Central memory CD8-positive, alpha-beta T cell (primary cell): ENCODE measurements around the gene ANKS1B.

ENCODE experiments used
- ATAC-seq: fragments of 150-1000 bp; cut with Tn5 transposase; replicated peaks from 2 replicates; pipeline ENCODE4 v1.10.0; 2022; ENCODE audit warnings: mild to moderate bottlenecking, moderate FRiP score, moderate number of reproducible peaks; ENCODE audit not compliant: poor library complexity, severe bottlenecking; ENCODE audit errors: extremely low read depth
- DNase-seq, 2 donors: peaks; one replicate each; pipeline ENCODE4 v3.0.0; 2021; ENCODE audit warnings: low spot score in 2 of 2
- H3K27ac Mint-ChIP-seq: one replicate; pipeline ENCODE4 v1.8.0; 2022; ENCODE audit warnings: low read depth, mild to moderate bottlenecking, moderate library complexity, mixed read lengths
- H3K27me3 Mint-ChIP-seq: one replicate; pipeline ENCODE4 v1.8.0; 2022; ENCODE audit warnings: mixed read lengths
- H3K36me3 Mint-ChIP-seq: one replicate; pipeline ENCODE4 v1.8.0; 2022; ENCODE audit warnings: mild to moderate bottlenecking, moderate library complexity, mixed read lengths; ENCODE audit not compliant: insufficient read depth
- H3K4me1 Mint-ChIP-seq: one replicate; pipeline ENCODE4 v1.8.0; 2022; ENCODE audit warnings: mixed read lengths
- H3K4me3 Mint-ChIP-seq: one replicate; pipeline ENCODE4 v1.8.0; 2022; ENCODE audit warnings: mild to moderate bottlenecking, moderate library complexity, mixed read lengths
- H3K9me3 Mint-ChIP-seq: one replicate; pipeline ENCODE4 v1.8.0; 2022; ENCODE audit warnings: mixed read lengths

The ANKS1B gene

DNA sequence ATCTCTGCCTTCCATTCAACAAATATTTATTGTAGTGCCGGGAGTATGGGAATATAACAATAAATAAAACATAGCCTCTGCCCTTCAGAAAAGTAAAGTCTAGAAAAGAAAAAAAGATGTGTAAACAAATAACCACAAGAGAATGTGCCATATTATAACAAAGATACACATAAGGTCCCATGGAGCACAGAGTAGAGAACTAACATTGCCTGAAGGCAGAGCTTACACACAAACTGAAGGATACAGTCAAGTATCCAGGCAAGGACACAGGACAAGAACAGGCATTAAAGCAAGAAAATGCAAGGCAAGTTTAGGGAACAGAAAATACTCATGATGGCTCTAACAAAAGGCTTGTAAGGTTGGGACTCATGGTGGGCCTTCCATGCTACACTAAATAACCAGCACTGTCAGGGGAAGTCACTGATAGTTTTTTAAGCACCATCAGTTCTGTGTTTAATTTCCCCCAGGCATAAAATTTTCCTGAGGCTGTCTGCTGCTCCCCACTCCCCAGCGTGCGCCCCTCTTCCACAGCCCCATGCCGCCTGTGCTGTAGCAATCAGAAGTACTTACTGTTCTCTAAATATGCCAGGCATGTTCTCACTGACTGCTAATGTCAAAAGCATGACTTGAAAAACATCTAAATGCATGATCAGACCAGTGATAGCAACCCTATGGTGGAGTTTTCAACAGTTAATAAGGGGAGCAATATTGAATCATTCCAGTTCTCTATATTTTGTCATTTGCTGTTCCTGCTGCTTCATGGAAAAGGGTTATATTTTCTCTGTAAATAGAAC lies 77.8 kb downstream of the ANKS1B start:
- DNase-seq (no peak), ATAC-seq (no peak)
- Mint-ChIP-seq H3K27ac (no peak overlapping the region), H3K9me3 (peaks cover 4% of the 10 kb centered on the region), H3K4me3 (no peak overlapping the region), H3K4me1 (no peaks in the 10 kb centered on the region), H3K27me3 (no peaks in the 10 kb centered on the region), H3K36me3 (no peaks in the 10 kb centered on the region)

DNA sequence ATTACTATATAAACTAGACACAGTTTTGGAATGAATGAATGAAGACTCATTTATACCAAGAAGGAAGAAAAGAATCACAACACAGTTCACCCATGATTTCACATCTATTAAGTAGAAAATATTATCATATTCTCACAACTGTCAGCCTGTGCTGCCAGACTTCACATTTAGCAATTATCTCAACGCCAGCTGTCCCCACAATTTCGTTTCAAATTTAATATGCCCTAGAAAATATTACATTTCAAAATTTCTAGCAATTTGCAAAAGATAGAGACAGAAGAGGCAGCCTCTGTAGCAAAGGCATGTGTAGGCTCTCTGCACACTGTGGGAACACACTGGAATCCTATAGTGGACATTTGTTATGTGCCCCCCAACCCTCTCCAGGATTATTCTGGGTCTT lies 83.6 kb downstream of the ANKS1B start:
- Mint-ChIP-seq H3K27ac (no peak overlapping the region), H3K4me1 (no peaks in the 10 kb centered on the region), H3K36me3 (no peaks in the 10 kb centered on the region), H3K4me3 (no peak overlapping the region), H3K9me3 (peaks cover 8% of the 10 kb centered on the region), H3K27me3 (no peaks in the 10 kb centered on the region)
- ATAC-seq (no peak), DNase-seq (no peak)

DNA sequence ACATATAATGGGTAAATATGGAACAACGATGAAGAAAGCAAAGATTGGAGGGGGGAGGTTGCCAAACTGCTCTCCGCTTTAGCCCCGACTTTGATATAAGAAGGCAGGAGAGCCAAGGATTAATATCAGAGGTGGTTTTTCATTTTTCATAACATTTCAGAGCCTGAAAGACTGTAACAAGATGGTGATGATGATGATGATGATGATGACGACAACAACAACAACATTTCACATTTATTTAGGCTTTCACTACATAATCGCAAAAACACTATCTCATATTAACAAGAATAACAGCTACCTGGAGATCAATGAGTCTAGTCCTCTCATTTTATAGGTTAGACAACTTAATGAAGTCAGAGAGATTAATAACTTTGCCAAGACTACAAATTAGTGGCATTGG lies 86.1 kb downstream of the ANKS1B start:
- Mint-ChIP-seq H3K36me3 (no peaks in the 10 kb centered on the region), H3K27me3 (no peaks in the 10 kb centered on the region), H3K27ac (no peak overlapping the region), H3K9me3 (peaks cover 13% of the 10 kb centered on the region), H3K4me1 (no peaks in the 10 kb centered on the region), H3K4me3 (no peak overlapping the region)
- ATAC-seq (no peak), DNase-seq (no peak)

DNA sequence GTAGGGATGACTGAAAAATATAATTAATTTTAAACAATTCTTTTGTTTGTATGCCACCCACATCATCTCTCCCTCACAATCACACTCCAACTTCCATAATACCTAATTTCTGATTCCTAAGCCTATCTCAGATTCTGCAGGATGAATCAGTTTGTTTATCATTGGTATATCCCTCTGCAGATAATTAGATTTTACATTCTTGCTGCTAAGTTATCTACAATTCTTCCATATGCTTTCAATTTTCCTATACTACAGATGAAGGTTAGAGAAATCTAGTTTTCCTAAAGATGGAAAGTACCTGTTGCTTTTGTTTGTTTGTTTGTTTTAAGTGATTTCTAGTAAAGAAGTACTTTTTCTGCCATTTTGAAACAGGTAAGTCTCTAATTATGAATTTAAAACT lies 105.3 kb downstream of the ANKS1B start:
- Mint-ChIP-seq H3K4me3 (no peak overlapping the region), H3K27me3 (no peaks in the 10 kb centered on the region), H3K36me3 (no peaks in the 10 kb centered on the region), H3K4me1 (no peaks in the 10 kb centered on the region), H3K27ac (no peak overlapping the region), H3K9me3 (peaks cover 6% of the 10 kb centered on the region)
- ATAC-seq (no peak), DNase-seq (no peak)

DNA sequence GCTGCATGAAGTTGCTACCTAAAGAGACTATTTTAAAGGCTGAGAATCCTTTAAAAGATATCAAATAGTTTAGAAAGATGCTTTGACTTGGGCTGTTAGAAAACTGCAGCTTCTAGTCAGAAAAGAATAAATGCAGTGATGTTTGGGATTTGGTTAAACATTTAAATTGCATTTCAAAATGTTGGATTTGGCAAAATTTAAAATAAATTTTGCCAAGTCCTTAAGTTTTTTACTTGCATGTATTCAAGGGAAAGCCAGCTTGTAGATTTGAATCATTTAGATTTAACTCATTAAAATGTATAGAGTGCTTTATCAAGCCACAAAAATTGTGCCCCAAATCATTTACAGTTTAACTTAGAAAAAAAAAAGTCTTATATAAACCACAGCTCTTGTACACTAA lies 109.7 kb downstream of the ANKS1B start:
- DNase-seq = no peak
- Mint-ChIP-seq H3K27ac (no peak overlapping the region), H3K27me3 (no peaks in the 10 kb centered on the region), H3K4me1 (no peaks in the 10 kb centered on the region), H3K9me3 (peaks cover 10% of the 10 kb centered on the region), H3K4me3 (no peak overlapping the region), H3K36me3 (no peaks in the 10 kb centered on the region)
- no peak for ATAC-seq

DNA sequence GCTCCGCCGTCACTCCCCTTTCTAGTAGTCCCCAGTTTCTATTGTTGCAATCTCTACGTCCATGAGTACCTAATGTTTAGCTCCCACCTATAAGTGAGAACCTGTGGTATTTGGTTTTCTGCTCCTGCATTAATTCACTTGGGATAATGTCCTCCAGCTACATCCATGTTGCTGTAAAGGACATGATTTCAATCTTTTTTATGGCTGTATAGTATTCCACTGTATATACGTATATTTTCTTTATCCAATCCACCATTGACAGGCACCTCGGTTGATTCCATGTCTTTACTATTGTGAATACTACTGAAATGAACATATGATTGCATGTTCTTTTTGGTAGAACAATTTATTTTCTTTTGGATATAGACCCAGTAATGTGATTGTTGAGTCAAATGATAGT lies 114.7 kb downstream of the ANKS1B start:
- H3K27me3 Mint-ChIP-seq = no peaks in the 10 kb centered on the region
- H3K9me3 Mint-ChIP-seq = peaks cover 19% of the 10 kb centered on the region
- no peak for DNase-seq
- H3K4me3 Mint-ChIP-seq = no peak overlapping the region
- H3K36me3 Mint-ChIP-seq = no peaks in the 10 kb centered on the region
- no peak for ATAC-seq
- H3K4me1 Mint-ChIP-seq = no peaks in the 10 kb centered on the region
- H3K27ac Mint-ChIP-seq = no peak overlapping the region

DNA sequence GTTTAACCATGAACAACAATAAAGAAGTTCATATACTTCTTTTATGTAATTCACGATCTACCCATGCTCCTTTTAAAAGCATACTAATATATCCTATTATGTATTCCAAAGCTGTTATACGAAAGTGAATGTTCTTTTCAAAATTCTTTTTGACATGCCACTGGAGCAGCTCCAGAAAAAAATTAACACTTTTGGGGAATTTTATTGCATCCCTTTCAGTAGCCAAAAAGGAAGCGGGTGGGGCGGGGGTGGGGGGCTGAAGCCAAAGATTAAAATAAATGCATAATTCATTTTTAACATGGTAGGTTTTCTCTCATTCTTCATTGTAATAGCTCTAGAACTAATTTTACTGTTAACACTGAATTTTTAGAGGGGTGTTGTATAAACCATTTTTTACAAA lies 123.0 kb downstream of the ANKS1B start:
- no peak overlapping the region for H3K27ac Mint-ChIP-seq
- DNase-seq = no peak
- no peak overlapping the region for H3K4me3 Mint-ChIP-seq
- no peaks in the 10 kb centered on the region for H3K36me3 Mint-ChIP-seq
- no peaks in the 10 kb centered on the region for H3K27me3 Mint-ChIP-seq
- peaks cover 14% of the 10 kb centered on the region for H3K9me3 Mint-ChIP-seq
- no peaks in the 10 kb centered on the region for H3K4me1 Mint-ChIP-seq
- no peak for ATAC-seq

DNA sequence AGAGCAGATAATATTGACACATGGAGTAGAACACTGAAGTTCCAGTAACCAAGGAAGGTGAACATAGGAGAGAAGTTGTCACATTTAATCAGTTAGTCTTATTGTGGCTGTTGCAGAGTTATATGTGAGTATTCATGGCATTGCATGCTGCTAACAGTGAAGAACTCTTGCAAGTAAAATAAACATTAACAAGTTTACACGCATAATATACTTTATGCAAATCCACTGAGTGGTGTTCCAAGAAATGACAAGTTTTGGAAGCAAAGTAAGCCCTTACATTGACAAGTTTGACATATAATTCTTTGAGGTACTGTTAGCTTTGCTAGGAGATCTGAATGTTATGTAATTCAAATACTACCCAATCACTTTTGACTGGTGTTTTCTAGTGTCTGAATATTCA lies 125.6 kb downstream of the ANKS1B start:
- peaks cover 22% of the 10 kb centered on the region for H3K9me3 Mint-ChIP-seq
- H3K4me3 Mint-ChIP-seq = no peak overlapping the region
- no peak overlapping the region for H3K27ac Mint-ChIP-seq
- ATAC-seq (no peak), DNase-seq (no peak)
- H3K4me1 Mint-ChIP-seq = no peaks in the 10 kb centered on the region
- no peaks in the 10 kb centered on the region for H3K36me3 Mint-ChIP-seq
- H3K27me3 Mint-ChIP-seq = no peaks in the 10 kb centered on the region

DNA sequence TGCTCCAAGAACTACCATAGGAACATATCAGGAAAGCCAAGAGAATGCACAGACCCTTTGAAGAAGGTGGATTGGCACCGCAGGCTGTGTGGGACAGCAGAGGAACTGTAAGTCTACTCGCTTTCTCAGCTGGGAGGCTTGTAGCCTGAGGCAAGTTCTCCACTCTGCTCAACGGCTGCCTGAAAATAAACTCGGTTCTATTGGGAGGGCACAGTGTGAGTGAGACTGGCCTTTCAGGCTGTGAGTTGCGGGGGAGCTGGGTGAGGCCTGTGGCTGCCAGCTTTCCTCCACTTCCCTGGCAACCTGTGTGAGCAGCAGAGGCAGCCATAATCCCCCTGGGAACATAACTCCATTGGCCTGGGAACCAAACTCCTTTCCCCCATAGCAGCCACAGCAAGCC lies 132.1 kb downstream of the ANKS1B start:
- ATAC-seq (no peak), DNase-seq (no peak)
- Mint-ChIP-seq H3K27ac (no peak overlapping the region), H3K36me3 (no peaks in the 10 kb centered on the region), H3K27me3 (no peaks in the 10 kb centered on the region), H3K9me3 (peaks cover 14% of the 10 kb centered on the region), H3K4me1 (no peaks in the 10 kb centered on the region), H3K4me3 (no peak overlapping the region)

DNA sequence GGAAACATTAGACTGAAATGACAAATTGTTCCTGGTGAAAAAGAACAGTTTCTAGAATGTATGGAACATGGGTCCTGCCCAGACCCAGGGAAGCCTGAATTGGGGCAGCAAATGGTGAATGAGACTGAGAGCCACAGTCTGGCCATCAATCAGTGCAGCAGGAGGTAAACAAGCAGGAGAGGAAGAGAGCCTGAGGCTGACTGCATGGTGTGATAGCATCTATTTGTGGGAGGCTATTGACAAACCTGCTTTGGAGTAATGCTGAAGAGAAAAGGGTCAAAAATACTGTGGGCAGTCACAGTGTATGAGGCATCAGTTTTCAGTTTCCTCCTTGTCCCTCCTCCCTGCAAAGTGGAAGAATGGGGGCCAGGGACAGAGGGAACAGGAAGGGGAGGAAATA lies 136.8 kb downstream of the ANKS1B start:
- Mint-ChIP-seq H3K4me1 (no peaks in the 10 kb centered on the region), H3K27ac (no peak overlapping the region)

DNA sequence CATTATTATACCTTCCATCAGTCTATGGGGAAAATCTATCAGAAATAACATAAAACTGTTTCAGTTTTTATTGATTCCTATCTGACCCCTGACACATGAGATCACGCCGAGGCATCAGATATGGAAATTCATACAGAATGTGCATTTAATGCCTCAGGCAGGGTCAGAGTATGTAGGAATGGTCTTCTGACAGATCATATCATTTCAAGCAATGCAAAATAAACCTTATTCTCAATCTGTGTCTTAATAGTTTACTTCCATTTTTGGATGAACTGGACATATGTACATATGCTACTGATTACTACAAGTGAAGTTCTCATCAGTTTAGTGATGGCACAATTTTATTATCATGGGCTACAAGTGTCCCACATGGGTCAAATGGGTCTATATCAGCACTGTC lies 150.0 kb downstream of the ANKS1B start:
- no peaks in the 10 kb centered on the region for H3K27me3 Mint-ChIP-seq
- ATAC-seq = no peak
- DNase-seq = no peak
- no peaks in the 10 kb centered on the region for H3K9me3 Mint-ChIP-seq
- H3K27ac Mint-ChIP-seq = no peak overlapping the region
- H3K4me3 Mint-ChIP-seq = no peak overlapping the region
- no peaks in the 10 kb centered on the region for H3K4me1 Mint-ChIP-seq
- no peaks in the 10 kb centered on the region for H3K36me3 Mint-ChIP-seq

More for the DNA sequence above, 136.8 kb downstream of the ANKS1B start:
- no peaks in the 10 kb centered on the region for H3K9me3 Mint-ChIP-seq
- DNase-seq = no peak
- no peaks in the 10 kb centered on the region for H3K27me3 Mint-ChIP-seq
- no peak overlapping the region for H3K4me3 Mint-ChIP-seq
- no peak for ATAC-seq
- H3K36me3 Mint-ChIP-seq = no peaks in the 10 kb centered on the region

DNA sequence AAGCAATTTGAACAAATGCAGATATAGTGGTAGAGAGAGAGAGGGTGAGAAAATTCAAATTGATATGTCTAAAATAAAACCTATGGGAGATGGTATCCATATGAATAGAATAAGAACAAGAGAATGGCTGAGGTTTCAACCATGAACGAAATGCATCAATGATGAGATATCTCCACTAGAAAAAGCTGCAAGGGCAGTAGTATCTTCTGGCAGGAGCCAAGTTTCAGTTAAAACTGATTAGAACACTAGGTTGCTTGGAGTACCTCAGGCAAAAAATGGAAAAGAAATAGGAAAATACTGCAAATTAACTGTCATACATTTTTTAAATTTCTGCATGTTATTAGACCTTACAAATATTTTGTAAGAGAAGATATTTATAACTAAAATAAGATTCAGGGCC lies 151.3 kb downstream of the ANKS1B start:
- no peaks in the 10 kb centered on the region for H3K9me3 Mint-ChIP-seq
- H3K27me3 Mint-ChIP-seq = no peaks in the 10 kb centered on the region
- H3K27ac Mint-ChIP-seq = no peak overlapping the region
- DNase-seq (no peak), ATAC-seq (no peak)
- no peaks in the 10 kb centered on the region for H3K36me3 Mint-ChIP-seq
- no peak overlapping the region for H3K4me3 Mint-ChIP-seq
- no peaks in the 10 kb centered on the region for H3K4me1 Mint-ChIP-seq

DNA sequence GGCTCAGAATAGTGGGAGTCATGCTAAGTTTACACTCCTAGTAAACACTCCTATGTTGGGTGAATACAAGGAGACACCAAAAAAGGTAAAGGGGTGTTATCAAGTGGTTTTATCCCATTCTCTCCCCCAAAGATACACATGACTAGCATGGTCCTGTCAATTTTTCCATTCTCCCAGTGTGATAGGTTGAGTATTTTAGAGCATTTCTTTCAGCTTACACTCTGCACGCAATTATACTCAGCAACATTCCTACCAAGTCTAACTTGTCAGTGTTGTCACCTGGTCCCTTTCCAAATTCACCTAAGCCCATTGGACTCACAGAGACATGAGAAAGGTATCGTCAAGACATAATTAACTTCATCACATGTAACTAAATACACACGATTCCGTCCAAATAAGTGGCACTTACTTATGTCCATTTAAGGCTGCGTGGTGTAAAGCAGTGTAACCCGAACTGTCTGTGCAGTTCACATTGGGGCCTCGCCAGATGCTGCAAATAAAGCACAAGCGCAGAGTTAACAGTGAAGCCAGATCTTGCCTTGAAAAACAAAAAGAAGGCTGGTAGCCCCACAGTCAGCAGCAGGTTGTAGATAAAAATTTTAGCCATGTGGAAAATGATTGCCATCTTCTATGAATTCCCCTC lies 159.7 kb downstream of the ANKS1B start:
- H3K27me3 Mint-ChIP-seq = no peaks in the 10 kb centered on the region
- H3K36me3 Mint-ChIP-seq = no peaks in the 10 kb centered on the region
- H3K27ac Mint-ChIP-seq = no peak overlapping the region
- H3K4me3 Mint-ChIP-seq = no peak overlapping the region
- H3K9me3 Mint-ChIP-seq = no peaks in the 10 kb centered on the region
- H3K4me1 Mint-ChIP-seq = no peaks in the 10 kb centered on the region
- ATAC-seq (no peak), DNase-seq (no peak)
